OCI-LY1 (cell line): ENCODE measurements around the gene AFAP1.

Experiments used
- H2AFZ ChIP-seq: fragments of 200-600 bp; sonication (generic), shearing (Covaris generic); 2 replicates; pipeline ENCODE4 v1.6.0; 2014; ENCODE audit warnings: antibody characterized with exemption, mild to moderate bottlenecking, low read length
- H3F3A ChIP-seq: fragments of 200-600 bp; sonication (generic), shearing (Covaris generic); 2 replicates; pipeline ENCODE4 v1.6.0; 2014; ENCODE audit warnings: mild to moderate bottlenecking, antibody characterized with exemption, low read length, moderate library complexity; ENCODE audit not compliant: insufficient read depth
- H3K27ac ChIP-seq: fragments of 200-600 bp; sonication (generic); 2 replicates; pipeline ENCODE4 v1.5.1; 2014; ENCODE audit warnings: low read length, mixed run types, mild to moderate bottlenecking, low read depth; ENCODE audit not compliant: poor library complexity, severe bottlenecking
- H3K27me3 ChIP-seq: fragments of 200-600 bp; sonication (generic); 2 replicates; pipeline ENCODE4 v1.6.0; 2014; ENCODE audit warnings: antibody characterized with exemption, mild to moderate bottlenecking, low read length, moderate library complexity; ENCODE audit not compliant: insufficient read depth
- H3K36me3 ChIP-seq: fragments of 200-600 bp; sonication (generic); 2 replicates; pipeline ENCODE4 v1.6.1; 2014; ENCODE audit warnings: mild to moderate bottlenecking, antibody characterized with exemption, low read length, moderate library complexity, mixed read lengths; ENCODE audit not compliant: insufficient read depth
- H3K4me1 ChIP-seq: fragments of 200-600 bp; sonication (generic); 2 replicates; pipeline ENCODE4 v1.5.1; 2014; ENCODE audit warnings: mild to moderate bottlenecking, low read length, moderate library complexity; ENCODE audit not compliant: insufficient read depth, severe bottlenecking
- H3K4me2 ChIP-seq: fragments of 200-600 bp; sonication (generic), shearing (Covaris generic); 2 replicates; pipeline ENCODE4 v1.6.1; 2014; ENCODE audit warnings: low read length
- H3K4me3 ChIP-seq: fragments of 200-600 bp; sonication (generic); 2 replicates; pipeline ENCODE4 v1.5.1; 2014; ENCODE audit warnings: low read length, low read depth, mild to moderate bottlenecking, mixed read lengths; ENCODE audit not compliant: poor library complexity, severe bottlenecking
- H3K79me2 ChIP-seq: fragments of 200-600 bp; shearing (Covaris generic); 2 replicates; pipeline ENCODE4 v1.6.1; 2016; ENCODE audit warnings: mixed run types, low read length, mixed read lengths; ENCODE audit not compliant: insufficient read depth
- H3K9ac ChIP-seq: fragments of 200-600 bp; sonication (generic), shearing (Covaris generic); 2 replicates; pipeline ENCODE4 v1.6.1; 2014; ENCODE audit warnings: mild to moderate bottlenecking, low read length, mixed read lengths
- H3K9me2 ChIP-seq: fragments of 200-600 bp; sonication (generic), shearing (Covaris generic); 2 replicates; pipeline ENCODE4 v1.6.1; 2014; ENCODE audit warnings: low read depth, mild to moderate bottlenecking, low read length, mixed read lengths
- H3K9me3 ChIP-seq: fragments of 200-600 bp; shearing (Covaris generic); 2 replicates; pipeline ENCODE4 v1.6.1; 2014; ENCODE audit warnings: low read length, mixed read lengths
- H4K20me1 ChIP-seq: fragments of 200-600 bp; sonication (generic), shearing (Covaris generic); 2 replicates; pipeline ENCODE4 v1.6.0; 2016; ENCODE audit warnings: mild to moderate bottlenecking, low read length; ENCODE audit not compliant: insufficient read depth
- EZH2 ChIP-seq: fragments of 200-600 bp; sonication (generic), shearing (Covaris generic); IDR thresholded peaks from 2 replicates; pipeline ENCODE4 v1.8.0; 2017; ENCODE audit warnings: borderline replicate concordance, mixed run types, mild to moderate bottlenecking, antibody characterized with exemption, low read length, moderate library complexity, mixed read lengths
- TF ChIP-seq, protein P1 (sequence below): fragments of 200-600 bp; sonication (generic), shearing (Covaris generic); IDR thresholded peaks from 2 replicates; pipeline ENCODE4 v1.5.1; 2017; ENCODE audit warnings: mild to moderate bottlenecking, antibody characterized with exemption, low read length, moderate library complexity, mixed read lengths

The AFAP1 gene

DNA sequence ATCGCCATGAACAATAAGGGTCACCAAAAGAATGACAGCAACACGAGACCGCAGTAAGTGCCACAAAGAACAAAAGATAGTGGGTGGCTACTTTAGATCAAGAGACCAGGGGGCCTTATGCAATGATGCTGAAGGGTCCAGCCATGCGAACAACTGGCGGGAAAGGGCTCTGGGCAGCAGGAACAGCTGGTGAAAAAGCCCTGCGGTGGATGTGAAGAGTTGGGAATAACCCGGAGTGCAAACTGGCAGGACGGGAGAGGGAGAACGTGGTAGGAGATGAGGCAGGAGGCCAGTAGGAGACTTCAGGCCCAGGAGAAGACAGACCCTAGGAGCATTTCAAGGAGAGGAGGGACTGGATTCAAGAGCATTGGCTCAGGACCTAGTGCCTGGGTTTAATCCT lies 120.2 kb downstream of the AFAP1 start:
- no peak overlapping the region for H3K27ac ChIP-seq
- H3K9ac ChIP-seq, result no peak overlapping the region
- H3K4me3 ChIP-seq, result no peak overlapping the region
- no peaks in the 10 kb centered on the region for H3K36me3 ChIP-seq
- H3K9me2 ChIP-seq, result no peaks in the 10 kb centered on the region
- no peaks in the 10 kb centered on the region for H3K27me3 ChIP-seq
- H3K4me1 ChIP-seq, result no peaks in the 10 kb centered on the region
- no peak for TF ChIP-seq EZH2
- no peak overlapping the region for H3K4me2 ChIP-seq
- H3F3A ChIP-seq, result no peaks in the 10 kb centered on the region
- no peaks in the 10 kb centered on the region for H3K79me2 ChIP-seq
- no peaks in the 10 kb centered on the region for H4K20me1 ChIP-seq
- H3K9me3 ChIP-seq, result no peaks in the 10 kb centered on the region
- H2AFZ ChIP-seq, result no peak overlapping the region

DNA sequence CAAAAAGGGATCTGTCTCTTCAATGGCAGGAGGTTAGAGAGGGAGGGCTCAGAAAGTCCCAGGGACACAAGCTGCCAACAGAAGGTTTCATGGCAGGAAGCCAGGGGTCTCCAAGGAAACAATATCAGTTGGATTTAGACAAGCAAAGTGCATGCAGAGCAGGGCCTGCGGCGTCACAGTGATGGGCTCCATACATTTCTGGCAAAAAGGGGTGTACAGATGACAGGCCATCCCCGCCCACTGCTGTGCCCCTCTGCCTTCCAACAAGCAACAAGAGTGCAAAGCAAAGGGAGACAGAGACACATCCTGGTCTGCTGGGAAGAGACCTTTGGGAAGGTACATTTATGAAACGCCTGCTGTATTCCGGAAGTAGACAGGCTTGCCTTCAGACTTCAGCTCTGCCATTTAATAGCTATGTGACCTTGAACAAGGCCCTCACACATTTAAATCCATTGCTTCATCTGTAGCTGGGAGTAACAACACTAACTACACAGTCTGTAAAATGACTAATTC lies 121.2 kb downstream of the AFAP1 start:
- Histone ChIP-seq H3K4me1 (no peaks in the 10 kb centered on the region), H3K4me3 (no peak overlapping the region), H3K27ac (no peak overlapping the region), H3F3A (no peaks in the 10 kb centered on the region), H3K36me3 (no peaks in the 10 kb centered on the region), H4K20me1 (no peaks in the 10 kb centered on the region), H3K4me2 (no peak overlapping the region), H3K79me2 (no peaks in the 10 kb centered on the region), H3K9me2 (no peaks in the 10 kb centered on the region), H2AFZ (no peak overlapping the region), H3K9ac (no peak overlapping the region), H3K9me3 (no peaks in the 10 kb centered on the region), H3K27me3 (no peaks in the 10 kb centered on the region)
- no peak for TF ChIP-seq EZH2
- TF ChIP-seq, protein P1, sequence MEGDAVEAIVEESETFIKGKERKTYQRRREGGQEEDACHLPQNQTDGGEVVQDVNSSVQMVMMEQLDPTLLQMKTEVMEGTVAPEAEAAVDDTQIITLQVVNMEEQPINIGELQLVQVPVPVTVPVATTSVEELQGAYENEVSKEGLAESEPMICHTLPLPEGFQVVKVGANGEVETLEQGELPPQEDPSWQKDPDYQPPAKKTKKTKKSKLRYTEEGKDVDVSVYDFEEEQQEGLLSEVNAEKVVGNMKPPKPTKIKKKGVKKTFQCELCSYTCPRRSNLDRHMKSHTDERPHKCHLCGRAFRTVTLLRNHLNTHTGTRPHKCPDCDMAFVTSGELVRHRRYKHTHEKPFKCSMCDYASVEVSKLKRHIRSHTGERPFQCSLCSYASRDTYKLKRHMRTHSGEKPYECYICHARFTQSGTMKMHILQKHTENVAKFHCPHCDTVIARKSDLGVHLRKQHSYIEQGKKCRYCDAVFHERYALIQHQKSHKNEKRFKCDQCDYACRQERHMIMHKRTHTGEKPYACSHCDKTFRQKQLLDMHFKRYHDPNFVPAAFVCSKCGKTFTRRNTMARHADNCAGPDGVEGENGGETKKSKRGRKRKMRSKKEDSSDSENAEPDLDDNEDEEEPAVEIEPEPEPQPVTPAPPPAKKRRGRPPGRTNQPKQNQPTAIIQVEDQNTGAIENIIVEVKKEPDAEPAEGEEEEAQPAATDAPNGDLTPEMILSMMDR, result no peak

DNA sequence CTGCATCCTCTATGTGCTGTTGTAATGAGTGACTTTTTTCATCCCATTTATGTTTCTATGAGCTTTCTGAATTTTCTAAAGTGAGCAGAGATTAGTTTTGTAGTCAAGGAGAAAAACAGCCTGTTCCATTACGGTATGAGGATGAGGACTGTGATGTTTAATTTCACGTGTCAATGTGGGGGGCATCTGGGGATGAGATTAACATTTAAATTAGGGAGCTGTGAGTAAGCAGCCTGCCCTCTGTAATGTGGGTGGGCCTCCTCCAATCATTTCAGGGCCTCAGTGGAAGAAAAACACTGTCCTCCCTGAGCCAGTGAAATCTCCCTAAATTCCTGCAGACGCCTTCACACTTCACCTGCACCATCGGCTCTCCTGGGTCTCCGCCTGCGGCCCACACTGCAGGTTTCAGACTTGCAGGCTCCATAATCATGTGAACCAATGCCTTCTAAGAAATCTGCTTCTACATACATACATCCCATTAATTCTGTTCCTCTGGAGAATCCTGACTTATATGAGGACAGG lies 121.7 kb downstream of the AFAP1 start:
- H3K4me1 ChIP-seq, result no peaks in the 10 kb centered on the region
- no peaks in the 10 kb centered on the region for H3K79me2 ChIP-seq
- no peaks in the 10 kb centered on the region for H3K9me2 ChIP-seq
- no peak overlapping the region for H3K27ac ChIP-seq
- no peak for TF ChIP-seq EZH2
- TF ChIP-seq, protein P1, result no peak
- no peaks in the 10 kb centered on the region for H3K9me3 ChIP-seq
- H3F3A ChIP-seq, result no peaks in the 10 kb centered on the region
- H3K9ac ChIP-seq, result no peak overlapping the region
- H3K4me3 ChIP-seq, result no peak overlapping the region
- no peaks in the 10 kb centered on the region for H3K27me3 ChIP-seq
- H3K36me3 ChIP-seq, result no peaks in the 10 kb centered on the region
- no peak overlapping the region for H2AFZ ChIP-seq
- H3K4me2 ChIP-seq, result no peak overlapping the region
- no peaks in the 10 kb centered on the region for H4K20me1 ChIP-seq

DNA sequence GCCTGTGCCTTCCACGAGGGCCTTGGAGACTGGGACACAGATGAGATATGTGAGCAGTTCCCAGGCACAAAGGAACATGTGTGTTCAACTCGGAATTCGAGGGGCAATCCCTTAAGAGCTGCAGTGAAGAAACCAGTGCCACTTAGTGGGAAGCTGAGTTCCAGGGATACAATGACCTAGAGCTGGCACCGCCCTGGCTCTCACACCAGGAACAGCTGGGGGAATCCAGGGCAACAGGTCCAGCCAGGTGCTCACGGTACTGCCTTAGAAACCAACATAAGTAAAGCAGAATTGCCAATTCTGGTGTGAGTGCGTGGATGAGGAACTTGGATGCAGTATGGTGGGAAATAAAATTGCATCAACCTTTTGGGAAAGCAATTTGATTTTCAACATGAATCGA lies 122.9 kb downstream of the AFAP1 start:
- Histone ChIP-seq H3K36me3 (no peaks in the 10 kb centered on the region), H3K9me2 (no peaks in the 10 kb centered on the region), H3K4me2 (no peak overlapping the region), H3K27me3 (no peaks in the 10 kb centered on the region), H3K79me2 (no peaks in the 10 kb centered on the region), H3K9ac (no peak overlapping the region), H3K4me3 (no peak overlapping the region), H2AFZ (no peak overlapping the region), H4K20me1 (no peaks in the 10 kb centered on the region), H3K27ac (no peak overlapping the region), H3F3A (no peaks in the 10 kb centered on the region), H3K4me1 (no peaks in the 10 kb centered on the region), H3K9me3 (no peaks in the 10 kb centered on the region)
- no peak for TF ChIP-seq EZH2
- TF ChIP-seq, protein P1, result no peak
